Stimulated activated CD4-positive, alpha-beta T cell treated with anti-CD3 and anti-CD28 coated beads, Interleukin-1b, Interleukin-23, amount 100 ng/mL, for 24 hours (primary cell): Measurements from ENCODE around the gene TRIM17.
"Not testable (repeated sequence)": the region's sequence is repeated elsewhere in the genome, so short reads cannot be mapped to it uniquely, and the experiment has no call there.

Experiments
- DNase-seq, 4 experiments: peaks; one replicate each; pipeline ENCODE4 v3.0.0-alpha.2; 2020; ENCODE audit warnings: low read depth in 4 of 4, low spot score in 1 of 4

Gene TRIM17

GRCh38 chr1:228448372-228448771, 31.7 kb upstream of the TRIM17 start:
- DNase-seq: no peak

- no peak for DNase-seq
Measured at GRCh38 chr1:228446852-228447251, 30.2 kb upstream of the TRIM17 start.

- peak in 2 of 4 experiments; percentile 19 to 23 for DNase-seq
Measured at GRCh38 chr1:228445843-228446650, 29.4 kb upstream of the TRIM17 start.

- no peak for DNase-seq
Measured at GRCh38 chr1:228445490-228445842, 28.8 kb upstream of the TRIM17 start.

GRCh38 chr1:228443395-228443794, 26.7 kb upstream of the TRIM17 start:
- no peak for DNase-seq

- DNase-seq: no peak
Measured at GRCh38 chr1:228440761-228441500, 24.3 kb upstream of the TRIM17 start.

- no peak for DNase-seq
Measured at GRCh38 chr1:228438266-228438665, 21.6 kb upstream of the TRIM17 start.

GRCh38 chr1:228437424-228437962, 20.8 kb upstream of the TRIM17 start:
- DNase-seq: no peak

- DNase-seq: no peak
Measured at GRCh38 chr1:228434689-228435088, 18.0 kb upstream of the TRIM17 start.

GRCh38 chr1:228433337-228434053, 16.8 kb upstream of the TRIM17 start:
- not testable (repeated sequence) for DNase-seq

GRCh38 chr1:228430243-228430642, 13.6 kb upstream of the TRIM17 start:
- DNase-seq: no peak

GRCh38 chr1:228429698-228430097, 13.0 kb upstream of the TRIM17 start:
- DNase-seq: no peak

GRCh38 chr1:228429007-228429406, 12.3 kb upstream of the TRIM17 start:
- DNase-seq: no peak

- no peak for DNase-seq
Measured at GRCh38 chr1:228428412-228428811, 11.8 kb upstream of the TRIM17 start.

GRCh38 chr1:228426518-228427175, 10.0 kb upstream of the TRIM17 start:
- no peak for DNase-seq

GRCh38 chr1:228424685-228425660, 8.3 kb upstream of the TRIM17 start:
- DNase-seq: no peak

- DNase-seq: no peak
Measured at GRCh38 chr1:228423404-228424053, 6.9 kb upstream of the TRIM17 start.

GRCh38 chr1:228420968-228421826, 4.5 kb upstream of the TRIM17 start:
- no peak for DNase-seq
